GM18519 (cell line): ENCODE results near the gene CIROP.

Source experiments
- ATAC-seq: cut with Tn5 transposase; IDR thresholded peaks from one replicate; pipeline ENCODE4 v1.9.1; 2021; ENCODE audit warnings: mild to moderate bottlenecking, moderate library complexity; ENCODE audit not compliant: unreplicated experiment, low FRiP score

The CIROP gene

GRCh38 chr14:23131482-23131881 lies 26.7 kb upstream of the CIROP start:
- ATAC-seq = no peak

GRCh38 chr14:23130871-23131270 lies 26.1 kb upstream of the CIROP start:
- ATAC-seq = no peak

- ATAC-seq = no peak
Measured at GRCh38 chr14:23129759-23130316, 25.0 kb upstream of the CIROP start.

GRCh38 chr14:23128969-23129758 lies 24.4 kb upstream of the CIROP start:
- ATAC-seq = no peak

GRCh38 chr14:23127861-23128260 lies 23.1 kb upstream of the CIROP start:
- ATAC-seq = no peak

- no peak for ATAC-seq
Measured at GRCh38 chr14:23126548-23127278, 21.9 kb upstream of the CIROP start.

- ATAC-seq = no peak
Measured at GRCh38 chr14:23125933-23126524, 21.2 kb upstream of the CIROP start.

- no peak for ATAC-seq
Measured at GRCh38 chr14:23125011-23125410, 20.2 kb upstream of the CIROP start.

GRCh38 chr14:23124337-23124954 lies 19.7 kb upstream of the CIROP start:
- no peak for ATAC-seq

GRCh38 chr14:23123419-23123818 lies 18.6 kb upstream of the CIROP start:
- ATAC-seq = no peak

- ATAC-seq = no peak
Measured at GRCh38 chr14:23122086-23122485, 17.3 kb upstream of the CIROP start.

- ATAC-seq = no peak
Measured at GRCh38 chr14:23121361-23121771, 16.6 kb upstream of the CIROP start.

GRCh38 chr14:23120541-23121251 lies 15.9 kb upstream of the CIROP start:
- no peak for ATAC-seq

- no peak for ATAC-seq
Measured at GRCh38 chr14:23119363-23120327, 14.9 kb upstream of the CIROP start.

- ATAC-seq = no peak
Measured at GRCh38 chr14:23118506-23119362, 13.9 kb upstream of the CIROP start, which contains the start of gene CEBPE. TSS of gene CEBPE (minus strand) at chr14:23119255. CDS start at chr14:23119091, 164 bp downstream.

GRCh38 chr14:23117371-23118020 lies 12.7 kb upstream of the CIROP start:
- ATAC-seq = no peak

GRCh38 chr14:23115918-23116317 lies 11.1 kb upstream of the CIROP start:
- no peak for ATAC-seq
